HuH-7.5 (cell line): ENCODE data around the gene BLTP2.

Source experiments
- DNase-seq: peaks from one replicate; pipeline ENCODE4 v3.0.0; 2011; ENCODE audit warnings: low spot score

The BLTP2 gene

GRCh38 chr17:28598799-28599310, 46.1 kb downstream of the BLTP2 start, which contains the start of gene SPAG5:
Gene SPAG5 (minus strand): TSS chr17:28599025. CDS start chr17:28598946, 79 bp downstream.
- peak; percentile 95 for DNase-seq

DNA sequence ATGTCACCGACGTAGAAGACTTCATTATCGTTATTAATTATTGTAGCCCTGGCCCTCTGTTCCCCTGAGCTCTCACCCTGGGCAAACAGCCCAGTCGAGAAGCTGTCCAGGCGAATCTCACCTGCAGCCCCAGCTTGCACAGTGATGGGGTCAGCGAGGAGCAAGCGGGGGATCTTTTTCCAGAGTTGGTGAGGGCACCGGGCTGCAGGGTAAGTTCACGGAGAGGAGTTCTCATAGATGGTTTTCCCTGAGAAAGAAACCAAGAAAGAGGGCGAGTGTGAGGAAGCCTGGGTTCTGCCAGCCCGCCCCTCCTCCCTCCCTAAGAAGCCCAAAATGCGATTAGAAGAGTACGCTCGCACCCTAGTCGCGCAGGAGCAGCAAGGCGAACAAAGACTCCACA, 46.6 kb downstream of the BLTP2 start:
- no peak for DNase-seq

GRCh38 chr17:28597606-28598383, 47.2 kb downstream of the BLTP2 start:
- peak; percentile 62 for DNase-seq
